Activated CD8-positive, alpha-beta memory T cell treated with anti-CD3 and anti-CD28 coated beads, Interleukin-2, amount 50 U/mL, for 48 hours (primary cell): Measurements from ENCODE around the gene SNX1.
"Not testable (repeated sequence)": the region's sequence is repeated elsewhere in the genome, so short reads cannot be mapped to it uniquely, and the experiment has no call there.

Experiments
- DNase-seq: peaks from one replicate; pipeline ENCODE4 v3.0.0-alpha.2; 2020

The SNX1 gene

GRCh38 chr15:64120322-64120721 is 24.5 kb downstream of the SNX1 start:
- not testable (repeated sequence) for DNase-seq

DNA sequence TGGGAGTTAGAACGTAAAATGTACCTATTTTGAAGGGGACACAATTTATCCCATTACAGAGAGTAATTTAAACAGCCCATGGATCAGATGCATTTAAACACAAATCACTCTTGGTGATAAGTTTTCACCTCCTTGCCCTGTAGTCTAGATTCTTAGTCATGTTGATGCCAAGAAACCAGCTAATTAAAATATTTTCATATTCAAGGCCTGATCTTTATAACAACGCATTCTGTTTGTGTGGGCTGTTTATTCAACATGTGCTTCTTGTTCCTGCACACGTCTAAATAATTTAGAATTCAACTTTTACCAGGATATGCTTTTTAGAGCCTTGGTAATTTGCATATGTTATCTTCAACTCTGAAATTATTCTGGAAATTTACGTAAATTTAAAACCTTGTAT is 25.8 kb downstream of the SNX1 start:
- DNase-seq, result no peak

GRCh38 chr15:64122444-64122843 is 26.7 kb downstream of the SNX1 start:
- no peak for DNase-seq

DNA sequence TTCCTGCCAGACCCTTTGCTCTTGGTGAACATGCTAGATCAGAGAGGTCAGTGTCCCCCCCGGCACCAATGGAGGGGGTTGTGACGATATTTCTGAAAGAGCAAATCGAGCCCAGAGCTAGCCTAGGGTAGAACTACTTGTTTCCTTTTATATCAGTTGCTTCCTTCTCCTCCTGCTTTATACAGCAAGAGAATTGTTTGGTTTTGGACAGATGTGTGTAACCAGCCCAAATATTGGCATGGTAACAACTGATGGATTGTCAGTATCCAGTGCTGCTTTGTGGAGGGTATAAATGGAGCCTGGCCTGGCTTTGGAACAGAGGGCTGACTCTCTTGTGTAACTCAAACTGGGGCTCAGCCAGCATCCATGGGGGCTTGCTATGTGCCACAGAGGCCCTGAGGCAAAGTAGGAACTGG is 27.2 kb downstream of the SNX1 start:
- no peak for DNase-seq

- no peak for DNase-seq
These were observed 30.2 kb downstream of the SNX1 start for GRCh38 chr15:64125978-64126377.

- DNase-seq, result no peak
These were observed 31.9 kb downstream of the SNX1 start for GRCh38 chr15:64127521-64128270.

DNA sequence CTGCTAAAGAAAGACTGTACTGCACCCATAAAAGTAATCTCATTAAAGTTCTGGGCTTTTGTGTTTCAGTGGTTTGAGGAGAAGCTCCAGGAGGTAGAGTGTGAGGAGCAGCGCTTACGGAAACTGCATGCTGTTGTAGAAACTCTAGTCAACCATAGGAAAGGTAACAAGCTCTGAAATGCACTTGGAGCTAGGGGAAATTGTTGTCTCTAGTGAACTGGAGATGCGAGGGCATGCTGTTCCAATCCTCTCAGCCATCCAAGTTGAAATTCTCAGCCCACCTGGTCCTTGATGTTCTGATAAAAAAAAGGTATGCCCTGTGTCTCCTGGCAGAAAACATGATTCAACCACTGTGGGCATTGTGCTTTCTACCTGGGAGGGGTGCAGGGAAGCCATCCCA is 34.4 kb downstream of the SNX1 start:
- no peak for DNase-seq

DNA sequence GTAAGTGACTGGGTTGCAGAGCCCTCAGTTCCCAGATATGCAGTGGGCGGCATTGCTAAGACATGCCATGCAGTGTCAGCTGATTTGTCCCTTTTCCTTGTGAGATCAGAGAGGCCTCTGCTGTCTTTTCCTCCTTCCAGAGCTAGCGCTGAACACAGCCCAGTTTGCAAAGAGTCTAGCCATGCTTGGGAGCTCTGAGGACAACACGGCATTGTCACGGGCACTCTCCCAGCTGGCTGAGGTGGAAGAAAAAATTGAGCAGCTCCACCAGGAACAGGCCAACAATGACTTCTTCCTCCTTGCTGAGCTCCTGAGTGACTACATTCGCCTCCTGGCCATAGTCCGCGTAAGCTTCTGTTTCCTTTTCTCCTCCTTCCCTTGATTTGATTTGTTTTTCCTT is 35.8 kb downstream of the SNX1 start:
- DNase-seq, result no peak

GRCh38 chr15:64132217-64132616 is 36.4 kb downstream of the SNX1 start:
- DNase-seq, result no peak

DNA sequence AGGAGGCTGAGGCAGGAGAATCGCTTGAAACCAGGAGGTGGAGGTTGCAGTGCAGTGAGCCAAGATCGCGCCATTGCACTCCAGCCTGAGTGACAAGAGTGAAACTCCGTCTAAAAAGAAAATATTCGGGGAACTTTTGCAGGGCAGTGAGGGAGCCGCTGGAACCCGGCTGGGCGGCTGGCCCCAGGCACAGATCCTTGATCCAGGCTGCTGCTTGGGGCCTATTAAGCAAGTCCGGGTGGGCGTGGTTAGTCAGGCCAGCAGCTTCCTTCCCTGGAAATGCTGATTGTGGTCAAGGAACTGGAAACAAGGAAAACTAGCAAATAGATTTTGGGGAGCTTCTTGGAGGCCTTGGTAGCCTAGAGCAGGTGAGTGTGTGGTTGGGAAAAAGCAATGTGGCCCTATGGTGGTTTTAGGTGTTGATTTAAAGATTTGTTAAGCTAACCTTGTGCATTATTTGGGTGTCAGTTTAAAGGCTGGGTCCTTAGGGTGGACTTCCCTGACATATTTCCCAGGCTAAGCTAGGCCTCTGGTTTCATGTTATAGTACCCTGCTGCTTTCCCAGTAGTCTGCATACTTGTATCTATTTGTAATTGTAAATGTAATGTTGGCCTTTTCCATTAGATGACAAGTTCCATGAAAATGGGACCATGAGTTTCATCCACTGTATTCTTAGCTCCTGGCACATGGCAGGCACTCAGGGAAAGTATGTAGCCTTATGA is 38.0 kb downstream of the SNX1 start:
- DNase-seq, result no peak

GRCh38 chr15:64134345-64134829 is 38.6 kb downstream of the SNX1 start:
- DNase-seq, result no peak

DNA sequence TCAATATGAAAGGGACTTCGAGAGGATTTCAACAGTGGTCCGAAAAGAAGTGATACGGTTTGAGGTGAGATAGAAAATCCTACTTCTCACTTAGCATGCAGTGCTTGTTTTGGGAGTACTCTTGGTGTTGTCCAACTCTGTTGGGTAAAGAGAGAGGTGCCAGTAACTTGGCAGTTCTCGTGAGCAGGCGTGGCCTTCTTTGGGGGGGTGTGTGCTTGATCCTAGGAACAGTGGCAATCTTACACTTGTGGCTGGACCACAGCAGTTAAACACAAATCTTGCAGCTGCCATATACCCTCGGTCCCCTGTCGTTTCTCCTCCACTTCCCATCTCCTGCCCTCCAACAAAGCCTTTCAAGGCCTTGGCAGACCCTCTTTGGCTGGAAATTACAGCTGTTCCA is 40.6 kb downstream of the SNX1 start:
- no peak for DNase-seq

- DNase-seq, result no peak
These were observed 41.5 kb downstream of the SNX1 start for GRCh38 chr15:64137226-64137833.

GRCh38 chr15:64138331-64138941 is 42.7 kb downstream of the SNX1 start:
- no peak for DNase-seq

- DNase-seq, result no peak
These were observed 46.2 kb downstream of the SNX1 start for GRCh38 chr15:64141798-64142512.

GRCh38 chr15:64143276-64143675 is 47.5 kb downstream of the SNX1 start:
- DNase-seq, result no peak

DNA sequence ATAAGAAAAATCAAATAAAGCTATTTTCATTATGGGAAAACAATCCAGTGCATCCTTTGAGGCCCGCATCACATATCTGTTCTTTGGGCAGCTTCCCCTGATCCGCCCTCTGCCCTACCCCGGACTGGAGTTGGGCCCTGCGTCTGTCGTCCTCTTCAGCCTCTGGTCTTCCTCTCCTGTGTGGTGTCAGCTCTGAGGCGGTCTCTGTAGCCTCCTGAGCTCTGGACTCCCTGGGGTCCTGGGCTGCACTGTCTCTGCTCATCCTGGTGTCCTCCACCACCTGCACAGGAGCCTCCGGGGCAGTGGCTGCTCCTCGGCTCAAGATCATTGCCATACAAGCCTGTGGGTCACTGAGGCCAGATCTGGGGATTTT is 48.4 kb downstream of the SNX1 start:
- DNase-seq, result no peak

DNA sequence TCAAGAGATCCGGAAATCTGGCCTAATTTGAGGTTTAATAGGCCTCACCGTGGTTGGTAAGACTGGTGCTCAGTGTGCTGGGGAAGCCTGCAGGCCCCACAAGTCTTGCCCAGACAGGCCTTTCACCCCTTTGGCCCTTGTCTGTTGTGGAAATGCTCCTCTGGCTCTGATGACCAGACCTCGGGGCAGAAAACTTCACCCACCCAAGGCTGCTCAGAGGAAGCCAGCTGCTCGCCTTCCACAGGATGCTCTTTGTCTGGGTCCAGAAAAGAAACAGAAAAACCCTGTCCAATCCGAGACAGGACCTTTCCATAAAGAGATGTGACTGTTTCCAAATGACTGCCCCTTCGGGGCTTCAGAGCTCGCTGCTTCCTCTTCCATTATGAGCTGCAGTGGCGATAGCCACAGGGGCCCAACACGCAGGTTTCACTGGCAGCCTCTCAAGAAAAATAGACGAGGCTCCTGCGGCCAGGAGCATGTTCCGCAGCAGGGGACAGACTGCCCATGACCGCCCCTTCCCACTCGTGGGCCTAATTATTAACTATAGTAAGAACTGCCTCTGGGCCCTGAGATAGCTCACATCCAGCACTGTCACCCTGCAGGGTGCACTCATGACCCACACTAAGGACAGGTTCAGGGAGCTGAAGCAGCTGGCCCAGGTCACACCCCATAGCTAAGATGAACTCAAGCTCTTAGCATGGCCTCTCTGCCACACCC is 48.9 kb downstream of the SNX1 start:
- DNase-seq, result no peak

- no peak for DNase-seq
These were observed 50.3 kb downstream of the SNX1 start for GRCh38 chr15:64146041-64146440.

DNA sequence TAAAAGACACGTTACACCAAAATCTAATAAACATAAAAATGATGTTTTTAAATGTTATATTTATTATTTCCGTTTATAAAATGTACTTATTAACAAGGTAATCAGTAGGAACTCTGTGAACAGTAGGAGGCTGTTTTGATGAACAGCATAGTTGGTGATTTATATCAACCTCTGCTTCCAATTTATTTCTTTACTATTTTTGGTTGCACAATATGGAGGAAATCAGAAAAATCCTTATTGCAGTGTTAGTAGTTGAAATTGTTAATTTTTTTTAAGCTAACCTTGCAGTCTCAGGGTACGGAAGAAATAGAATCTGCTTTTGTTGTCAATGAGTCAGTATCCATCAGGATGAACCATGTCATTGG is 50.7 kb downstream of the SNX1 start:
- no peak for DNase-seq

DNA sequence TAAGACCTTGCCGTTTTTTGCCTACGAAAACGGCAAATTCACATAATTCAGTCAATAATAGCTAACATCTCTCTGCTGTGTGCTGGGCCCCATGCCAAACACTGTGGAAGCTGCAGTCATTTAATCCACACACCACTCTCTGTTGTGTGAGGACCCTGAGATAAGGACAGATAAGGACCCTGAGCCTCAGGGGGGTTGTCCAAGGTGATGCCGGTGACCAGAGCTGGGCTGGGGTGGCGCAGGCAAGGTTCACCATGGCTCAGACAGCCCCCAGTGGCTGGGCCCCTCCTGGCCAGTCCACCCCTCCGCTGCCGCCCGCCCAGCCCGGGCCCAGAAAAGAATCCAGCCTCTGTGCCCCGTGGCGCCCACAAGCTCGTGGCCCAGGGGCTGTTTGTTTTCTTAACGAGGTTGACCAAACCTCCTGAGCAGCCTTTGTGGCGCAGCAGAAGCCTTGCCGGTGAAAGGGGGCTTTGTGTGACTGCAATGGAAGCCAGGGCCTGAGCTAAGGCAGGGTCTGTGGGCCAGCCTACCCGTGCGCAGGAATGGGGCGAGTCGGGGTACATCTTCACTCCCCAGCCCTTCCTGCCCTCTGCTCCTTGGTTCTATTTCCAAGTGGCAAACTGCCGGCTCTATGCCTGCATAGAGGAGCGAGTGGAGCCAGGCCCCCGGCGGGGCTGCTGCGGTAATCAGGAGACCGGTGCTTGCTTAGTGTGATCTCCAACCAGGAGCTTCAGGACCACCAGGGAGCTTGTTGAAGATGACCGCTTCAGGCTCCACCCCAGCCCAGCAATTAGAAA is 51.3 kb downstream of the SNX1 start:
- DNase-seq, result no peak
